Activated CD4-positive, alpha-beta memory T cell treated with anti-CD3 and anti-CD28 coated beads for 36 hours (primary cell): ENCODE data around the gene PPID. TPM values are rescaled to one million over a fixed set of nuclear protein-coding genes. Genes with fewer than 3 reads are reported as not detected.
"Not testable (repeated sequence)": the region's sequence is repeated elsewhere in the genome, so short reads cannot be mapped to it uniquely, and the experiment has no call there.

Source experiments
- CTCF ChIA-PET: fragments of 350-600 bp; sonication (Branson Sonifier 250); formaldehyde crosslinking; loops from one replicate; lab custom pipeline; 2021; ENCODE audit warnings: antibody characterized with exemption, inconsistent platforms; lab: Charles Lee
- POLR2A ChIA-PET: fragments of 350-600 bp; sonication (Branson Sonifier 250); formaldehyde crosslinking; loops from one replicate; lab custom pipeline; 2021; ENCODE audit warnings: antibody characterized with exemption; lab: Charles Lee
- DNase-seq: peaks from one replicate; pipeline ENCODE4 v3.0.0-alpha.2; 2020
- H3K27ac Mint-ChIP-seq: one replicate; pipeline ENCODE4 v1.8.0; 2021; ENCODE audit warnings: mixed read lengths
- H3K27me3 Mint-ChIP-seq: one replicate; pipeline ENCODE4 v1.8.0; 2021; ENCODE audit warnings: mixed read lengths
- H3K36me3 Mint-ChIP-seq: one replicate; pipeline ENCODE4 v1.8.0; 2021; ENCODE audit warnings: mixed read lengths
- H3K4me1 Mint-ChIP-seq: one replicate; pipeline ENCODE4 v1.8.0; 2021; ENCODE audit warnings: low read depth, mixed read lengths
- H3K4me3 Mint-ChIP-seq: one replicate; pipeline ENCODE4 v1.8.0; 2021; ENCODE audit warnings: mild to moderate bottlenecking, mixed read lengths
- H3K9me3 Mint-ChIP-seq: one replicate; pipeline ENCODE4 v1.8.0; 2021; ENCODE audit warnings: mixed read lengths
- intact Hi-C: fragments of 100-400 bp; cut with micrococcal nuclease; formaldehyde crosslinking; loops from one replicate; pipeline ENCODE4 v1.15.1; 2023
- total RNA-seq, 2 experiments: library from RNA; stranded (reverse); gene quantifications; one replicate each; pipeline ENCODE4 v1.2.3, GENCODE V29; 2021

The PPID gene
- total RNA-seq, 2 experiments from 2014 or later, result 66.4 to 67.2 TPM

DNA sequence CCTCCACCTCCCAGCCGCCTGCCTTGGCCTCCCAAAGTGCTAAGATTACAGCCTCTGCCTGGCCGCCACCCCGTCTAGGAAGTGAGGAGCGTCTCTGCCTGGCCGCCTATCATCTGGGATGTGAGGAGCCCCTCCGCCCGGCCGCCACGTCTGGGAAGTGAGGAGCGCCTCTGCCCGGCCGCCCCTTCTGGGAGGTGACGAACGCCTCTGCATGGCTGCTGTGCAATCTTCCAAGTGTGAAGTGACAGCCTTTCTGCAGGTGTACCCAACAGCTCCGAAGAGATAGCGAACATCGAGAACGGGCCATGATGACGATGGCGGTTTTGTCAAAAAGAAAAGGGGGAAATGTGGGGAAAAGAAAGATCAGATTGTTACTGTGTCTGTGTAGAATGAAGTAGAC lies 36.3 kb upstream of the PPID start:
- H3K4me3 Mint-ChIP-seq, POLR2A ChIA-PET, H3K4me1 Mint-ChIP-seq, DNase-seq, CTCF ChIA-PET, H3K27ac Mint-ChIP-seq, H3K36me3 Mint-ChIP-seq, intact Hi-C loops, H3K9me3 Mint-ChIP-seq: not testable (repeated sequence)
- H3K27me3 Mint-ChIP-seq, result peaks cover 15% of the 10 kb centered on the region

GRCh38 chr4:158758703-158759102 lies 35.5 kb upstream of the PPID start:
- H3K9me3 Mint-ChIP-seq, result no peaks in the 10 kb centered on the region
- H3K4me1 Mint-ChIP-seq, result peaks cover 4% of the 10 kb centered on the region
- H3K4me3 Mint-ChIP-seq, result no peak overlapping the region
- peaks cover 2% of the 10 kb centered on the region for H3K36me3 Mint-ChIP-seq
- H3K27ac Mint-ChIP-seq, result no peak overlapping the region
- intact Hi-C loops, result no loop called here
- DNase-seq, result no peak
- H3K27me3 Mint-ChIP-seq, result peaks cover 13% of the 10 kb centered on the region
- ChIA-PET POLR2A (no interaction called here), CTCF (no interaction called here)

DNA sequence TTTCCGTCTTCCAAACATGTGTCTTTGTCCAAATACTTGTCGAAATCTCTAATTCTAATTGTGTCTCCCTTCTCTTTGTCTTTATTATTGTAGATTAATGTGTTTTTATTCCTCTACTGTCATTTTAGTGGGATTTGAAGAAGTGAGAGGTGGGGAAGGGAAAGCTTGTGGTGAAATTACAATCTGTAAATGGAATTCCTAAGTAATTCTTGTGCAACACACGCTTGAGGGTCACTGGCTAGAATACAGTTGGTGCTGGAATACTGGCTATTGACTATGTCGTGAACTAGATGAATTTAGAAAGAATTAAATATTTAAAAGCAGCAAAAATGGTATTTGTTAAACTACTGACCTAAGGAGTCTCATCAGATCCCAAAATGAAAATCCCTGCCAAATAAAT lies 34.9 kb upstream of the PPID start:
- Mint-ChIP-seq H3K4me3 (no peak overlapping the region), H3K9me3 (no peaks in the 10 kb centered on the region), H3K27ac (no peak overlapping the region), H3K36me3 (peaks cover 2% of the 10 kb centered on the region), H3K4me1 (peaks cover 4% of the 10 kb centered on the region), H3K27me3 (peaks cover 13% of the 10 kb centered on the region)
- intact Hi-C loops, result no loop called here
- ChIA-PET POLR2A (no interaction called here), CTCF (no interaction called here)
- no peak for DNase-seq

- Mint-ChIP-seq H3K4me3 (no peak overlapping the region), H3K9me3 (no peaks in the 10 kb centered on the region), H3K4me1 (peaks cover 4% of the 10 kb centered on the region), H3K27me3 (peaks cover 12% of the 10 kb centered on the region), H3K36me3 (peaks cover 2% of the 10 kb centered on the region), H3K27ac (no peak overlapping the region)
- POLR2A ChIA-PET, result no interaction called here
- DNase-seq, result no peak
- intact Hi-C loops, result no loop called here
- CTCF ChIA-PET, result no interaction called here
These were observed 33.4 kb upstream of the PPID start for GRCh38 chr4:158756588-158756987.

DNA sequence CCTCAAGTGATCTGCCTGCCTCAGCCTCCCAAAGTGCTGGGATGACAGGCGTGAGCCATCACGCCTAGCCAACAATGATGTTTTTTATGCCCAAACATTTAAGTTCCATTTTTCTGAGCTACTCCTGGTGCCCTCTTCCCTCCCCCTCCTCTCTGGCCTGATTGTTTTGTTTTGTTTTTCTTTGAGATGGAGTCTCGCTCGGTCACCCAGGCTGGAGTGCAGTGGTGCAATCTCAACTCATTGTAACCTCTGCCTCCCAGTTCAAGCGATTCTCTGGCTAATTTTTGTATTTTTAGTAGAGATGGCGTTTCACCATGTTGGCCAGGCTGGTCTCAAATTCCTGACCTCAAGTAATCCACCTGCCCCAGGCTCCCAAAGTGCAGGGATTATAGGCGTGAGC lies 32.6 kb upstream of the PPID start:
- POLR2A ChIA-PET, H3K36me3 Mint-ChIP-seq, H3K4me3 Mint-ChIP-seq, H3K9me3 Mint-ChIP-seq, CTCF ChIA-PET, H3K27ac Mint-ChIP-seq, DNase-seq, intact Hi-C loops, H3K4me1 Mint-ChIP-seq: not testable (repeated sequence)
- H3K27me3 Mint-ChIP-seq, result peaks cover 11% of the 10 kb centered on the region

DNA sequence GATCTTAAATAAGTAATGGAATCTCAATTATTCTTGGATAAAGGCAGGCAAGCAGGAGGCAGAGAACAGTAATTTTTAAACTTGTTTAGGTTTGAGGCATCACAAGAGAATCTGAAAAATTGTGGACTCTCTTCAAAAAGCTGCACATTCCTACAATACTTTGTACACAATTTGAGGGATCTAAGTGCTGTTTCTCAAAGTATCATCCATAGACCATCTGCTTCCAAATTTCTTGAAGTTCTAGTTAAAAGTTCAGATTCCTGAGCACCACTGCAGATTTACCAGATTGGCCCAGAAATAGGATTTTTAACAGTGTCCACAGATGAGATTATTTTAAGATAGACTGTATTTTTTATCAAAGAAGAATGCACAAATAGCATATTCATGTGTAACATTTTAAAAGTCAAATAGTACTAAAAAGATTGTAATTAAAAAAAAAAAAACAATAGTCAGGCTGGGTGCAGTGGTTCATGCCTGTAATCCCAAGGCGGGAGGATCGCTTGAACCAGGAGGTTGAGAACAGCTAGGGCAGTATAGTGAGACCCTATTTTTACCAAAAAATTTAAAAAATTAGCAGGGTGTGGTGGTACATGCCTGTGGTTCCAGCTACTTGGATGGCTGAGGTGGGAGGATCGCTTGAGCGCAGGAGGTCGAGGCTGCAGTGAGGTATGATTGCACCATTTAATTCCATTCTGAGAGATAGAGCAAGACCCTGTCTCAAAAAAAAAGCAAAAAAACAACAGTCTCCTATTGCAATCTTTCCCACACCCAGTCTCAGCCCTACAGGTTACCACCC lies 31.4 kb upstream of the PPID start:
- CTCF ChIA-PET, result no interaction called here
- Mint-ChIP-seq H3K36me3 (peaks cover 2% of the 10 kb centered on the region), H3K9me3 (no peaks in the 10 kb centered on the region), H3K27ac (no peak overlapping the region), H3K27me3 (peaks cover 10% of the 10 kb centered on the region), H3K4me1 (no peaks in the 10 kb centered on the region), H3K4me3 (no peak overlapping the region)
- intact Hi-C loops, result no loop called here
- no peak for DNase-seq
- POLR2A ChIA-PET, result no interaction called here

GRCh38 chr4:158750379-158750778 lies 27.2 kb upstream of the PPID start:
- no peaks in the 10 kb centered on the region for H3K9me3 Mint-ChIP-seq
- no peak overlapping the region for H3K4me3 Mint-ChIP-seq
- POLR2A ChIA-PET, result no interaction called here
- no peak for DNase-seq
- H3K36me3 Mint-ChIP-seq, result no peaks in the 10 kb centered on the region
- H3K27me3 Mint-ChIP-seq, result peaks cover 2% of the 10 kb centered on the region
- intact Hi-C loops, result no loop called here
- no peaks in the 10 kb centered on the region for H3K4me1 Mint-ChIP-seq
- no peak overlapping the region for H3K27ac Mint-ChIP-seq
- CTCF ChIA-PET, result no interaction called here

DNA sequence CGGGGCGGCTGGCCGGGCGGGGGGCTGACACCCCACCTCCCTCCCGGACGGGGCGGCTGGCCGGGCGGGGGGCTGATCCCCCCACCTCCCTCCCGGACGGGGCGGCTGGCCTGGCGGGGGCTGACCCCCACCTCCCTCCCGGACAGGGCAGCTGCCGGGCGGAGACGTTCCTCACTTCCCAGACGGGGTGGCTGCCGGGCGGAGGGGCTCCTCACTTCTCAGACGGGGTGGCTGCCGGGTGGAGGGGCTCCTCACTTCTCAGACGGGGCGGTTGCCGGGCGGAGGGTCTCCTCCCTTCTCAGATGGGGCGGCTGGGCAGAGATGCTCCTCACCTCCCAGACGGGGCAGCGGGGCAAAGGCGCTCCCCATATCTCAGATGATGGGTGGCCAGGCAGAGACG lies 23.3 kb upstream of the PPID start:
- POLR2A ChIA-PET, intact Hi-C loops, CTCF ChIA-PET, H3K27ac Mint-ChIP-seq, DNase-seq, H3K9me3 Mint-ChIP-seq, H3K4me1 Mint-ChIP-seq, H3K27me3 Mint-ChIP-seq, H3K4me3 Mint-ChIP-seq, H3K36me3 Mint-ChIP-seq: not testable (repeated sequence)

- Mint-ChIP-seq H3K4me1 (no peaks in the 10 kb centered on the region), H3K27ac (no peak overlapping the region), H3K9me3 (no peaks in the 10 kb centered on the region), H3K27me3 (peaks cover 3% of the 10 kb centered on the region), H3K36me3 (no peaks in the 10 kb centered on the region), H3K4me3 (no peak overlapping the region)
- POLR2A ChIA-PET, result no interaction called here
- CTCF ChIA-PET, result no interaction called here
- intact Hi-C loops, result no loop called here
- no peak for DNase-seq
These were observed 18.3 kb upstream of the PPID start for GRCh38 chr4:158741326-158742021.

- no peak for DNase-seq
- H3K9me3 Mint-ChIP-seq, result no peaks in the 10 kb centered on the region
- peaks cover 4% of the 10 kb centered on the region for H3K27me3 Mint-ChIP-seq
- H3K4me3 Mint-ChIP-seq, result no peak overlapping the region
- ChIA-PET CTCF (no interaction called here), POLR2A (no interaction called here)
- H3K4me1 Mint-ChIP-seq, result no peaks in the 10 kb centered on the region
- no peak overlapping the region for H3K27ac Mint-ChIP-seq
- no peaks in the 10 kb centered on the region for H3K36me3 Mint-ChIP-seq
- intact Hi-C loops, result no loop called here
These were observed 16.4 kb upstream of the PPID start for GRCh38 chr4:158739600-158739999.

DNA sequence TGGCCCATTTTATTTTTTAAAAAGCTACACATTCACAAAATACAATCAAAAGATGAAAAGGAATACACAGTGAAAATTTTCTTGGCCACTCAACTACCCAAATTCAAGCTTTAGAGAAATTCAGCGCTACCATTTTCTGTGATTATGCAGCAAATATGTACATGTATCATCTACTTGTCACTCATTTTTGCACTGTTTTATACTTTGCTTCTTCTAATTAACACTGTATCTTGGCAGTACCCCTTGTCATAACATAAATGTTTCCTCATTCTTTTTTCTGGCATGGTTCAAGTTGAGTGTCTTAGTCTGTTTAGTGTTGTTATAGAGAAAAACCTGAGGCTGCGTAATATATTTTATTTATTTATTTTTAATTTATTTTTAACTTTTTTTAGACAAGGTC lies 15.7 kb upstream of the PPID start:
- no peak overlapping the region for H3K27ac Mint-ChIP-seq
- ChIA-PET POLR2A (no interaction called here), CTCF (no interaction called here)
- H3K9me3 Mint-ChIP-seq, result no peaks in the 10 kb centered on the region
- no peaks in the 10 kb centered on the region for H3K36me3 Mint-ChIP-seq
- no peak overlapping the region for H3K4me3 Mint-ChIP-seq
- intact Hi-C loops, result no loop called here
- DNase-seq, result no peak
- peaks cover 4% of the 10 kb centered on the region for H3K27me3 Mint-ChIP-seq
- H3K4me1 Mint-ChIP-seq, result no peaks in the 10 kb centered on the region

DNA sequence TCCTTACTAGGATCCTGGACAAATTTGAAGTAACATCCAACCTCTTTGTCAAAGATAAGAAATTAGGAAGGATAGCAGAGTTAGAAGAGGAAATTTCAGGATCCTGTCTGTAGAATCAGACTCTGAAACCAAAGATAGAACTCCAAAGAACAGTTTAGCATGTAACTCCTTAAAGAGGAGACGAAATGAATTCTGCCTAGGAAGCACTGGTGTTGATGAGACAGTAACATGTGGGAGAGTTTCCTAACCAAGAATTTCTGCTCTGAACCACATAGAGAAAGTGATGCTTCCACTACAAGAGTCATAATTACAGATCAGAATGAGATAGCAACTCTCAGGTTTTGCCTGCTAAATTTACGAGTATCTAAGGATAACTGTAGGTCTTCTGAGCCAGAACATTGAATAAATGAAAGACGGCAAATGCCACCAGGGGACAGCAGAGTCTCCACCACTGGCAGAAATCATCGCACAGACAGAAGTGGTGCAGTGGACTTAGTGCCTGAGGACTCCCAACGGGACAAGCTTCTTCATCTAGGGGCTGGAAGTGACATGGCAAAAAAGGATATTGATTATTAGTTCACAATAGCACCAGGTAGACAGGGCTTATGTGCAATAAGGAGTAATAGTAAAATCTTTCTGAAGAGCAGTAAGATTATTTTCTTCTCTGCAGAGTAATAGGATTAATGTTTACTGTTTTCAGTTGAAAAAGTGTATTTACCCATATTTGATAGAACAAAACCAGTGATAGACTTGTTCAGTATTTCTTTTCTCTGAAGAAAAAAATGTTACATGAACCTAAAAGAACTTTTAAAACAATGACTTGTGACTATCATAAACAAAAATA lies 6.7 kb upstream of the PPID start:
- peaks cover 32% of the 10 kb centered on the region for H3K4me1 Mint-ChIP-seq
- intact Hi-C loops, result loop anchor here (1.0 to 5.0 kb wide), 5 partner anchors 39 to 717 kb away; partner anchors contain the start of gene FNIP2
- CTCF ChIA-PET, result interaction anchor here (0.7 to 1.2 kb wide), 3 partner anchors 120 to 447 kb away, joined by 3 to 11 read pairs (median 7); no protein-coding TSS in a partner anchor

More for the DNA sequence above, 6.7 kb upstream of the PPID start:
- H3K27me3 Mint-ChIP-seq, result peaks cover 36% of the 10 kb centered on the region
- no peak overlapping the region for H3K27ac Mint-ChIP-seq
- no peaks in the 10 kb centered on the region for H3K9me3 Mint-ChIP-seq
- DNase-seq, result peak; percentile 74
- H3K36me3 Mint-ChIP-seq, result no peaks in the 10 kb centered on the region
- POLR2A ChIA-PET, result no interaction called here
- H3K4me3 Mint-ChIP-seq, result no peak overlapping the region
